Neural progenitor cell (in vitro differentiated cells): ENCODE data around the gene HMCES. TPM values are rescaled to one million over a fixed set of nuclear protein-coding genes. Genes with fewer than 3 reads are reported as not detected.

ENCODE experiments used
- DNase-seq: peaks from one replicate; pipeline ENCODE4 v3.0.0-alpha.2; 2016; ENCODE audit warnings: low spot score
- H2AFZ ChIP-seq: fragments of 200-600 bp; sonication (generic); replicated peaks from 2 replicates; pipeline ENCODE4 v1.6.1; 2016; ENCODE audit warnings: antibody characterized with exemption
- H3F3A ChIP-seq: fragments of 200-600 bp; sonication (generic); 2 replicates; pipeline ENCODE4 v1.6.1; 2016; ENCODE audit warnings: antibody characterized with exemption, low read depth
- H3K27ac ChIP-seq: fragments of 200-600 bp; sonication (generic); 2 replicates; pipeline ENCODE4 v1.5.1; 2016; ENCODE audit warnings: mild to moderate bottlenecking
- H3K27me3 ChIP-seq: fragments of 200-600 bp; sonication (generic); 2 replicates; pipeline ENCODE4 v1.6.1; 2016; ENCODE audit warnings: mild to moderate bottlenecking, moderate library complexity
- H3K36me3 ChIP-seq: fragments of 200-600 bp; sonication (generic); 2 replicates; pipeline ENCODE4 v1.5.1; 2016
- H3K4me1 ChIP-seq: fragments of 200-600 bp; sonication (generic); 2 replicates; pipeline ENCODE4 v1.6.1; 2016; ENCODE audit warnings: mixed run types
- H3K4me2 ChIP-seq: fragments of 200-600 bp; sonication (generic); 2 replicates; pipeline ENCODE4 v1.6.1; 2016
- H3K4me3 ChIP-seq: fragments of 200-600 bp; sonication (generic); 2 replicates; pipeline ENCODE4 v1.5.1; 2016
- H3K79me2 ChIP-seq: fragments of 200-600 bp; sonication (generic); 2 replicates; pipeline ENCODE4 v1.6.1; 2016; ENCODE audit warnings: low read depth
- H3K9ac ChIP-seq: fragments of 200-600 bp; sonication (generic); 2 replicates; pipeline ENCODE4 v1.6.1; 2016
- H3K9me3 ChIP-seq: fragments of 200-600 bp; sonication (generic); 2 replicates; pipeline ENCODE4 v1.5.1; 2016; ENCODE audit warnings: low read depth
- H4K20me1 ChIP-seq: fragments of 200-600 bp; sonication (generic); 2 replicates; pipeline ENCODE4 v1.6.1; 2016; ENCODE audit warnings: low read depth
- H3K27ac Mint-ChIP-seq: 3 replicates; pipeline ENCODE4 v1.8.0; 2021; ENCODE audit warnings: mixed read lengths
- H3K27me3 Mint-ChIP-seq: 2 replicates; pipeline ENCODE4 v1.8.0; 2022; ENCODE audit warnings: low read depth, mild to moderate bottlenecking, inconsistent platforms, moderate library complexity, mixed read lengths; ENCODE audit not compliant: insufficient read depth
- H3K36me3 Mint-ChIP-seq: 3 replicates; pipeline ENCODE4 v1.8.0; 2021; ENCODE audit warnings: mixed read lengths
- H3K4me1 Mint-ChIP-seq: 3 replicates; pipeline ENCODE4 v1.8.0; 2021; ENCODE audit warnings: mixed read lengths
- H3K4me3 Mint-ChIP-seq: 3 replicates; pipeline ENCODE4 v1.8.0; 2021; ENCODE audit warnings: mild to moderate bottlenecking, moderate library complexity, mixed read lengths
- H3K9me3 Mint-ChIP-seq: 3 replicates; pipeline ENCODE4 v1.8.0; 2020; ENCODE audit warnings: mixed read lengths
- CTCF ChIP-seq: fragments of 200-600 bp; sonication (generic); IDR thresholded peaks from 2 replicates; pipeline ENCODE4 v1.5.1; 2017; ENCODE audit warnings: antibody characterized with exemption, mild to moderate bottlenecking
- EZH2 ChIP-seq: fragments of 200-600 bp; sonication (generic); IDR thresholded peaks from 2 replicates; pipeline ENCODE4 v1.6.1; 2017; ENCODE audit warnings: antibody characterized with exemption, mild to moderate bottlenecking, moderate library complexity
- EZH2phosphoT487 ChIP-seq: fragments of 200-600 bp; sonication (generic); IDR thresholded peaks from 2 replicates; pipeline ENCODE4 v1.6.1; 2017; ENCODE audit warnings: antibody characterized with exemption
- total RNA-seq: library from RNA; depleted of rRNA; stranded (reverse); fragments of >200 nt; gene quantifications from 2 replicates; pipeline ENCODE4 v1.2.3, GENCODE V29; 2015; ENCODE audit warnings: low replicate concordance

HMCES gene
- total RNA-seq, 1 donor from 2014 or later: 25.1 TPM

GRCh38 chr3:129278966-129279906 lies 566 bp downstream of the HMCES start:
- H3K36me3 ChIP-seq: no peaks in the 10 kb centered on the region
- H3F3A ChIP-seq: peaks cover 26% of the 10 kb centered on the region
- no peak for TF ChIP-seq EZH2phosphoT487
- TF ChIP-seq CTCF: no peak
- TF ChIP-seq EZH2: no peak
- peaks cover 7% of the 10 kb centered on the region for H3K4me1 ChIP-seq
- peak overlapping the region; percentile 66 for H3K9ac ChIP-seq
- Mint-ChIP-seq H3K4me1 (peaks cover 23% of the 10 kb centered on the region), H3K9me3 (no peaks in the 10 kb centered on the region), H3K4me3 (peak overlapping the region; percentile 98), H3K27me3 (peaks cover 5% of the 10 kb centered on the region), H3K36me3 (peaks cover 13% of the 10 kb centered on the region), H3K27ac (peak overlapping the region; percentile 87)
- peak overlapping the region; percentile 75 for H3K4me2 ChIP-seq
- H3K4me3 ChIP-seq: peak overlapping the region; percentile 77
- DNase-seq: peak; percentile 72
- H3K27me3 ChIP-seq: no peaks in the 10 kb centered on the region
- H3K79me2 ChIP-seq: peaks cover 22% of the 10 kb centered on the region
- peak overlapping the region; percentile 69 for H3K27ac ChIP-seq
- H3K9me3 ChIP-seq: no peaks in the 10 kb centered on the region
- H2AFZ ChIP-seq: peak overlapping the region; percentile 89
- peaks cover 3% of the 10 kb centered on the region for H4K20me1 ChIP-seq

GRCh38 chr3:129280183-129280582 lies 1.5 kb downstream of the HMCES start:
- Mint-ChIP-seq H3K9me3 (no peaks in the 10 kb centered on the region), H3K36me3 (peaks cover 11% of the 10 kb centered on the region), H3K4me3 (peak overlapping the region; percentile 98), H3K4me1 (peaks cover 23% of the 10 kb centered on the region), H3K27me3 (peaks cover 5% of the 10 kb centered on the region), H3K27ac (no peak overlapping the region)
- Histone ChIP-seq H3K4me3 (peak overlapping the region; percentile 77), H3K27me3 (no peaks in the 10 kb centered on the region), H3K36me3 (no peaks in the 10 kb centered on the region), H3F3A (peaks cover 26% of the 10 kb centered on the region), H3K27ac (no peak overlapping the region), H3K4me1 (peaks cover 7% of the 10 kb centered on the region), H3K4me2 (peak overlapping the region; percentile 75), H2AFZ (no peak overlapping the region), H3K79me2 (peaks cover 22% of the 10 kb centered on the region), H4K20me1 (peaks cover 3% of the 10 kb centered on the region), H3K9ac (no peak overlapping the region), H3K9me3 (no peaks in the 10 kb centered on the region)
- DNase-seq: no peak
- TF ChIP-seq EZH2 (no peak), CTCF (no peak), EZH2phosphoT487 (no peak)

- Histone ChIP-seq H3K9me3 (no peaks in the 10 kb centered on the region), H4K20me1 (peaks cover 3% of the 10 kb centered on the region), H3K27me3 (no peaks in the 10 kb centered on the region), H2AFZ (no peak overlapping the region), H3K27ac (no peak overlapping the region), H3K4me1 (peaks cover 7% of the 10 kb centered on the region), H3K79me2 (peaks cover 22% of the 10 kb centered on the region), H3K4me3 (no peak overlapping the region), H3F3A (peaks cover 26% of the 10 kb centered on the region), H3K36me3 (no peaks in the 10 kb centered on the region), H3K4me2 (no peak overlapping the region), H3K9ac (no peak overlapping the region)
- peaks cover 5% of the 10 kb centered on the region for H3K27me3 Mint-ChIP-seq
- no peaks in the 10 kb centered on the region for H3K9me3 Mint-ChIP-seq
- H3K4me3 Mint-ChIP-seq: no peak overlapping the region
- no peak for TF ChIP-seq CTCF
- no peak for TF ChIP-seq EZH2
- no peak for TF ChIP-seq EZH2phosphoT487
- H3K4me1 Mint-ChIP-seq: peaks cover 23% of the 10 kb centered on the region
- no peak overlapping the region for H3K27ac Mint-ChIP-seq
- H3K36me3 Mint-ChIP-seq: peaks cover 12% of the 10 kb centered on the region
- no peak for DNase-seq
These were observed 3.1 kb downstream of the HMCES start for GRCh38 chr3:129281726-129282125.
